ENCODE results near the gene LMTK2. TPM values are rescaled to one million over a fixed set of nuclear protein-coding genes. Genes with fewer than 3 reads are reported as not detected.

LMTK2 gene
- total and polyA plus RNA-seq, 2 experiments from 2014 or later = 6.1 to 30.8 TPM

DNA sequence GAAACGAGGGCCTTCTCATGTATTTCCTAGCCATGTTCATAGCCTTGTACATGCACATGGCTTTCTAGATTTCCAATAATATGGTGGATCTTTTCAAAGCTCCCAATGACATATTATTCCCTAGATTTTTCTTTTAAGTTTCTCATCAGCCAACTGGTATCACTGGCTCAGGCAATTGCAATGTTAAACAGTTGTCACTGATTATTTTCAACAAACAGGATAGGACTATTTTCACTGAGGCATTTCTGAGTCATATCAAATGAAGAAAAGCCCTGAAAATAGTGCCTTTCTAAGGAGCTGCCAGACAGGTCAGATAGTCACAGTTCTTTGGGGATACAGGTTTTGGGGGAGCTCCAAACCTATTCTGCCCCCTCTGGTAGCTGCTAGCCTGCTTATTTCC lies 4.5 kb upstream of the LMTK2 start:
- H3K4me3 ChIP-seq = no peak overlapping the region
- H3K9me2 ChIP-seq (ENCODE audit: insufficient read depth) = no peaks in the 10 kb centered on the region

More for the DNA sequence above, 4.5 kb upstream of the LMTK2 start:
- Histone ChIP-seq H3F3A (replicated peaks; ENCODE audit: low read depth) (no peaks in the 10 kb centered on the region), H3K4me2 (no peak overlapping the region), H3K27ac (ENCODE audit: low read depth) (no peak overlapping the region), H3K27me3 (ENCODE audit: insufficient read depth) (no peaks in the 10 kb centered on the region), H4K20me1 (replicated peaks; ENCODE audit: insufficient read depth) (no peaks in the 10 kb centered on the region), H3K79me2 (replicated peaks; ENCODE audit: insufficient read depth) (0 out of 2 replicates have a peak, but pooled peaks cover 1% of the 10 kb centered on the region), H2AFZ (no peak overlapping the region), H3K36me3 (ENCODE audit: insufficient read depth) (no peaks in the 10 kb centered on the region), H3K4me1 (ENCODE audit: insufficient read depth) (no peaks in the 10 kb centered on the region)
- H3K4me1 Mint-ChIP-seq = peaks cover 4% of the 10 kb centered on the region; the same call in 2 of the 3 replicates
- no peak for TF ChIP-seq ZNF114 (CRISPR knock-in tag; IDR thresholded peaks at IDR 0.05)
- TF ChIP-seq, protein P1, sequence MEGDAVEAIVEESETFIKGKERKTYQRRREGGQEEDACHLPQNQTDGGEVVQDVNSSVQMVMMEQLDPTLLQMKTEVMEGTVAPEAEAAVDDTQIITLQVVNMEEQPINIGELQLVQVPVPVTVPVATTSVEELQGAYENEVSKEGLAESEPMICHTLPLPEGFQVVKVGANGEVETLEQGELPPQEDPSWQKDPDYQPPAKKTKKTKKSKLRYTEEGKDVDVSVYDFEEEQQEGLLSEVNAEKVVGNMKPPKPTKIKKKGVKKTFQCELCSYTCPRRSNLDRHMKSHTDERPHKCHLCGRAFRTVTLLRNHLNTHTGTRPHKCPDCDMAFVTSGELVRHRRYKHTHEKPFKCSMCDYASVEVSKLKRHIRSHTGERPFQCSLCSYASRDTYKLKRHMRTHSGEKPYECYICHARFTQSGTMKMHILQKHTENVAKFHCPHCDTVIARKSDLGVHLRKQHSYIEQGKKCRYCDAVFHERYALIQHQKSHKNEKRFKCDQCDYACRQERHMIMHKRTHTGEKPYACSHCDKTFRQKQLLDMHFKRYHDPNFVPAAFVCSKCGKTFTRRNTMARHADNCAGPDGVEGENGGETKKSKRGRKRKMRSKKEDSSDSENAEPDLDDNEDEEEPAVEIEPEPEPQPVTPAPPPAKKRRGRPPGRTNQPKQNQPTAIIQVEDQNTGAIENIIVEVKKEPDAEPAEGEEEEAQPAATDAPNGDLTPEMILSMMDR (conservative IDR thresholded peaks at IDR 0.05; ENCODE audit: low read depth in 2 of 2) = no peak
- TF ChIP-seq STAT1 (IDR thresholded peaks at IDR 0.05; ENCODE audit: unreplicated experiment) = no peak
- TF ChIP-seq CREB1 (CRISPR knock-in tag; IDR thresholded peaks at IDR 0.05; ENCODE audit: low read depth) = no peak
- TF ChIP-seq, protein P2, sequence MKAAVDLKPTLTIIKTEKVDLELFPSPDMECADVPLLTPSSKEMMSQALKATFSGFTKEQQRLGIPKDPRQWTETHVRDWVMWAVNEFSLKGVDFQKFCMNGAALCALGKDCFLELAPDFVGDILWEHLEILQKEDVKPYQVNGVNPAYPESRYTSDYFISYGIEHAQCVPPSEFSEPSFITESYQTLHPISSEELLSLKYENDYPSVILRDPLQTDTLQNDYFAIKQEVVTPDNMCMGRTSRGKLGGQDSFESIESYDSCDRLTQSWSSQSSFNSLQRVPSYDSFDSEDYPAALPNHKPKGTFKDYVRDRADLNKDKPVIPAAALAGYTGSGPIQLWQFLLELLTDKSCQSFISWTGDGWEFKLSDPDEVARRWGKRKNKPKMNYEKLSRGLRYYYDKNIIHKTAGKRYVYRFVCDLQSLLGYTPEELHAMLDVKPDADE (IDR thresholded peaks at IDR 0.05) = no peak
- TF ChIP-seq, protein P3, sequence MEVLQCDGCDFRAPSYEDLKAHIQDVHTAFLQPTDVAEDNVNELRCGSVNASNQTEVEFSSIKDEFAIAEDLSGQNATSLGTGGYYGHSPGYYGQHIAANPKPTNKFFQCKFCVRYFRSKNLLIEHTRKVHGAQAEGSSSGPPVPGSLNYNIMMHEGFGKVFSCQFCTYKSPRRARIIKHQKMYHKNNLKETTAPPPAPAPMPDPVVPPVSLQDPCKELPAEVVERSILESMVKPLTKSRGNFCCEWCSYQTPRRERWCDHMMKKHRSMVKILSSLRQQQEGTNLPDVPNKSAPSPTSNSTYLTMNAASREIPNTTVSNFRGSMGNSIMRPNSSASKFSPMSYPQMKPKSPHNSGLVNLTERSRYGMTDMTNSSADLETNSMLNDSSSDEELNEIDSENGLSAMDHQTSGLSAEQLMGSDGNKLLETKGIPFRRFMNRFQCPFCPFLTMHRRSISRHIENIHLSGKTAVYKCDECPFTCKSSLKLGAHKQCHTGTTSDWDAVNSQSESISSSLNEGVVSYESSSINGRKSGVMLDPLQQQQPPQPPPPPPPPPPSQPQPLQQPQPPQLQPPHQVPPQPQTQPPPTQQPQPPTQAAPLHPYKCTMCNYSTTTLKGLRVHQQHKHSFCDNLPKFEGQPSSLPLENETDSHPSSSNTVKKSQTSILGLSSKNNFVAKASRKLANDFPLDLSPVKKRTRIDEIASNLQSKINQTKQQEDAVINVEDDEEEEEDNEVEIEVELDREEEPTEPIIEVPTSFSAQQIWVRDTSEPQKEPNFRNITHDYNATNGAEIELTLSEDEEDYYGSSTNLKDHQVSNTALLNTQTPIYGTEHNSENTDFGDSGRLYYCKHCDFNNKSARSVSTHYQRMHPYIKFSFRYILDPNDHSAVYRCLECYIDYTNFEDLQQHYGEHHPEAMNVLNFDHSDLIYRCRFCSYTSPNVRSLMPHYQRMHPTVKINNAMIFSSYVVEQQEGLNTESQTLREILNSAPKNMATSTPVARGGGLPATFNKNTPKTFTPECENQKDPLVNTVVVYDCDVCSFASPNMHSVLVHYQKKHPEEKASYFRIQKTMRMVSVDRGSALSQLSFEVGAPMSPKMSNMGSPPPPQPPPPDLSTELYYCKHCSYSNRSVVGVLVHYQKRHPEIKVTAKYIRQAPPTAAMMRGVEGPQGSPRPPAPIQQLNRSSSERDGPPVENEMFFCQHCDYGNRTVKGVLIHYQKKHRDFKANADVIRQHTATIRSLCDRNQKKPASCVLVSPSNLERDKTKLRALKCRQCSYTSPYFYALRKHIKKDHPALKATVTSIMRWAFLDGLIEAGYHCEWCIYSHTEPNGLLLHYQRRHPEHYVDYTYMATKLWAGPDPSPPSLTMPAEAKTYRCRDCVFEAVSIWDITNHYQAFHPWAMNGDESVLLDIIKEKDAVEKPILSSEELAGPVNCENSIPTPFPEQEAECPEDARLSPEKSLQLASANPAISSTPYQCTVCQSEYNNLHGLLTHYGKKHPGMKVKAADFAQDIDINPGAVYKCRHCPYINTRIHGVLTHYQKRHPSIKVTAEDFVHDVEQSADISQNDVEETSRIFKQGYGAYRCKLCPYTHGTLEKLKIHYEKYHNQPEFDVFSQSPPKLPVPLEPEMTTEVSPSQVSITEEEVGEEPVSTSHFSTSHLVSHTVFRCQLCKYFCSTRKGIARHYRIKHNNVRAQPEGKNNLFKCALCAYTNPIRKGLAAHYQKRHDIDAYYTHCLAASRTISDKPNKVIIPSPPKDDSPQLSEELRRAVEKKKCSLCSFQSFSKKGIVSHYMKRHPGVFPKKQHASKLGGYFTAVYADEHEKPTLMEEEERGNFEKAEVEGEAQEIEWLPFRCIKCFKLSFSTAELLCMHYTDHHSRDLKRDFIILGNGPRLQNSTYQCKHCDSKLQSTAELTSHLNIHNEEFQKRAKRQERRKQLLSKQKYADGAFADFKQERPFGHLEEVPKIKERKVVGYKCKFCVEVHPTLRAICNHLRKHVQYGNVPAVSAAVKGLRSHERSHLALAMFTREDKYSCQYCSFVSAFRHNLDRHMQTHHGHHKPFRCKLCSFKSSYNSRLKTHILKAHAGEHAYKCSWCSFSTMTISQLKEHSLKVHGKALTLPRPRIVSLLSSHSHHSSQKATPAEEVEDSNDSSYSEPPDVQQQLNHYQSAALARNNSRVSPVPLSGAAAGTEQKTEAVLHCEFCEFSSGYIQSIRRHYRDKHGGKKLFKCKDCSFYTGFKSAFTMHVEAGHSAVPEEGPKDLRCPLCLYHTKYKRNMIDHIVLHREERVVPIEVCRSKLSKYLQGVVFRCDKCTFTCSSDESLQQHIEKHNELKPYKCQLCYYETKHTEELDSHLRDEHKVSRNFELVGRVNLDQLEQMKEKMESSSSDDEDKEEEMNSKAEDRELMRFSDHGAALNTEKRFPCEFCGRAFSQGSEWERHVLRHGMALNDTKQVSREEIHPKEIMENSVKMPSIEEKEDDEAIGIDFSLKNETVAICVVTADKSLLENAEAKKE (CRISPR knock-in tag; IDR thresholded peaks at IDR 0.05) = no peak
- TF ChIP-seq, protein P4, sequence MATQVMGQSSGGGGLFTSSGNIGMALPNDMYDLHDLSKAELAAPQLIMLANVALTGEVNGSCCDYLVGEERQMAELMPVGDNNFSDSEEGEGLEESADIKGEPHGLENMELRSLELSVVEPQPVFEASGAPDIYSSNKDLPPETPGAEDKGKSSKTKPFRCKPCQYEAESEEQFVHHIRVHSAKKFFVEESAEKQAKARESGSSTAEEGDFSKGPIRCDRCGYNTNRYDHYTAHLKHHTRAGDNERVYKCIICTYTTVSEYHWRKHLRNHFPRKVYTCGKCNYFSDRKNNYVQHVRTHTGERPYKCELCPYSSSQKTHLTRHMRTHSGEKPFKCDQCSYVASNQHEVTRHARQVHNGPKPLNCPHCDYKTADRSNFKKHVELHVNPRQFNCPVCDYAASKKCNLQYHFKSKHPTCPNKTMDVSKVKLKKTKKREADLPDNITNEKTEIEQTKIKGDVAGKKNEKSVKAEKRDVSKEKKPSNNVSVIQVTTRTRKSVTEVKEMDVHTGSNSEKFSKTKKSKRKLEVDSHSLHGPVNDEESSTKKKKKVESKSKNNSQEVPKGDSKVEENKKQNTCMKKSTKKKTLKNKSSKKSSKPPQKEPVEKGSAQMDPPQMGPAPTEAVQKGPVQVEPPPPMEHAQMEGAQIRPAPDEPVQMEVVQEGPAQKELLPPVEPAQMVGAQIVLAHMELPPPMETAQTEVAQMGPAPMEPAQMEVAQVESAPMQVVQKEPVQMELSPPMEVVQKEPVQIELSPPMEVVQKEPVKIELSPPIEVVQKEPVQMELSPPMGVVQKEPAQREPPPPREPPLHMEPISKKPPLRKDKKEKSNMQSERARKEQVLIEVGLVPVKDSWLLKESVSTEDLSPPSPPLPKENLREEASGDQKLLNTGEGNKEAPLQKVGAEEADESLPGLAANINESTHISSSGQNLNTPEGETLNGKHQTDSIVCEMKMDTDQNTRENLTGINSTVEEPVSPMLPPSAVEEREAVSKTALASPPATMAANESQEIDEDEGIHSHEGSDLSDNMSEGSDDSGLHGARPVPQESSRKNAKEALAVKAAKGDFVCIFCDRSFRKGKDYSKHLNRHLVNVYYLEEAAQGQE (IDR thresholded peaks at IDR 0.05; ENCODE audit: unreplicated experiment) = no peak
- H3K27me3 Mint-ChIP-seq (ENCODE audit: insufficient read depth, low read depth, poor library complexity) = peaks cover 7% of the 10 kb centered on the region
- ATAC-seq (no peak), DNase-seq (ENCODE audit: low spot score) (no peak)
- peaks cover 47% of the 10 kb centered on the region for H3K9me3 Mint-ChIP-seq
- no peak overlapping the region for H3K27ac Mint-ChIP-seq
- H3K36me3 Mint-ChIP-seq (ENCODE audit: low read depth) = peaks cover 20% of the 10 kb centered on the region
- no peak overlapping the region for H3K4me3 Mint-ChIP-seq
